Pericardium fibroblast (primary cell): ENCODE results near the gene ADIRF. TPM values are rescaled to one million over a fixed set of nuclear protein-coding genes. Genes with fewer than 3 reads are reported as not detected.

ENCODE experiments used
- total RNA-seq: library from RNA; depleted of rRNA; stranded (reverse); fragments of >200 nt; gene quantifications from 2 replicates; pipeline ENCODE4 v1.2.3, GENCODE V29; 2015

The ADIRF gene
- 1.1 and 6.7 TPM in 2 replicates for total RNA-seq

DNA sequence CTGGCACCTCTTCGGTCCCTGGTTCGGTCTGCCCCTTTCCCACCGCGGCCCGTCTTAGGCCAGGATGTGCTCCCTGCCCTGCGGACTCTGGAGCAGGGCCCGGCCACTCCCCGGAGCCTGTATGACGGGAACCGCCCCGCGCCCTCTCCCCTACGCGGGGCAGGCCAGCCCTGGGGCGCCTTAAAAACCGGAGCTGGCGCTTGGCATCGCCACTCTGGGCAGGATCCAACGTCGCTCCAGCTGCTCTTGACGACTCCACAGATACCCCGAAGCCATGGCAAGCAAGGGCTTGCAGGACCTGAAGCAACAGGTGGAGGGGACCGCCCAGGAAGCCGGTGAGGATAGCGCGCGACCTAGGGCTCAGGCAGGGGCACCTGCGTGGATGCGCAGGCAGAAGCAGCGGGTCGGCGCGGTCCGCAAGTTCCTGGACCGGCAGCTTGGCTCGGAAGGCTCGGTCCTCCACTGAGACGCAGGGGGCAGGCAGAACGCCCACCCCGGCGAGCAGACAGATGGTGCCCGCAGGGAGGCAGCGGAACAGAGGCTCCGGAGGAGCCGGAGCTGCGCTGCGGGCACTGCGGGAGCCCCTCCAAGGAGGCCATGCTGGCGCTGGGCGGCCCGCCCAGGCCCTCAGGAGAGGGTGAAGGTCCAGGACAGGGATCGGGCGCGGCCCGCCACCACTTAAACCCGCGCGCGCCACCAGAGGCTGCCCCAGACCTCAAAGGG is at the start of gene ADIRF:
Gene ADIRF (plus strand): TSS at position 212 of the 723 bp plus-strand sequence. CDS start 63 bp downstream, at position 275.

DNA sequence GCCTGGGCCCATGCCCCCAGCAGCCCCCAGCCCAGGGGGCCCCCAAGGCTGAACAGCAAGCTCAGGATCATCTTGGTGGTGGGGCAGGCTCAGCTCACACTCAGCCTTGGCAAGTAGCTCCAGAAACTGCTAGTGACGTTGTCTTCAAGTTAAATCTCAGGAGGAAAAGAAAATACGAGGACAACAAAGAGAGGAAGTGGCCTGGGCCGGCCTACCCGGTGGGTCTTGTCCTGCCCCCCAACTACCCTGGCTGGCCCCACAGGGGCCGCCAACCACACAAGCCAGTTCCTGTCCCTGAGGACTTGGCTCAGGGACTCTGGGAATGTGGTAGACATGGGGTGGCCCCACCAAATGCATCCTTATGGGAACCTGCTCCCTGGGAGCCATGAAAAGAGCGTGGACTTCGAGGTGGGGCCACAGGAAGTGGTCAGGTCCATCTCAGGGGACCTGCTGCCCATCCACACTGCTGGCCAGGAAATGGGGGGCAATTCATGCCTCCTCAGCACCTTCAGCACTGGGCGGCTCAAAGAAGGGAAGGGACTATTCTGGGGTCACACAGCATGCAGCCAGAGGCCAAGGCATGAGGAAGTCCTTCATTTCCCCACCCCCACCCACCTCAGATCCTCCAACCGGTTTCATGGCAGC is 10.7 kb upstream of the ADIRF start, which contains the start of gene MMRN2:
Gene MMRN2 (minus strand): TSS at position 145 of the 645 bp plus-strand sequence. CDS start 74 bp downstream, at position 71.

DNA sequence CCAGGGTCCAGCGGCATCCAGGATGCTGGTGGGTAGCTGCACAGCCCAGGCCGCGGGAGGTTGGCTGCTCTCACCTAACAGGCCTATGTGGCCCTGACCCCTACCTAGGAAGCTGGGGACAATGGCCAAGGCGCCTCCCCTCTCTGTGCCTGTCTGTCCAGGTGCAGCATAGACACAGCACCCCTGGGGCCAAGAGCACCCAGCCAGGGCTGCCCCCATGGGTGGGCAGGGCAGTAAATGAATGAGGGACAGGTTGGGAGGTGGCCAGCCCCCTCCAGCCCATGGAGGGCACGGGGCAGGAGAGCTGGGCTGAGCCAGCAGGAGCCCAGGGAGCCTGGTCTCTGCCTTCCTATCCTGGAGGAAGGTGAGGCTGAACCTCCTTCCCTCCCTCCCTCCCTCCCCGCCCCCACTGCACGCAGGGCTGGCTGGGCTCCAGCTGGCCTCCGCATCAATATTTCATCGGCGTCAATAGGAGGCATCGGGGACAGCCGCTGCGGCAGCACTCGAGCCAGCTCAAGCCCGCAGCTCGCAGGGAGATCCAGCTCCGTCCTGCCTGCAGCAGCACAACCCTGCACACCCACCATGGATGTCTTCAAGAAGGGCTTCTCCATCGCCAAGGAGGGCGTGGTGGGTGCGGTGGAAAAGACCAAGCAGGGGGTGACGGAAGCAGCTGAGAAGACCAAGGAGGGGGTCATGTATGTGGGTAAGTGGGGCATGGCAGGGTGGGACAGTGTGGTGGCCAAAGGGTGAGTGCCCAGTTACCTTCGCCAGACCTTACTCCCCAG is 10.0 kb upstream of the ADIRF start, which contains the start of gene SNCG:
Gene SNCG (plus strand): TSS at position 484 of the 785 bp plus-strand sequence. CDS start 99 bp downstream, at position 583.

DNA sequence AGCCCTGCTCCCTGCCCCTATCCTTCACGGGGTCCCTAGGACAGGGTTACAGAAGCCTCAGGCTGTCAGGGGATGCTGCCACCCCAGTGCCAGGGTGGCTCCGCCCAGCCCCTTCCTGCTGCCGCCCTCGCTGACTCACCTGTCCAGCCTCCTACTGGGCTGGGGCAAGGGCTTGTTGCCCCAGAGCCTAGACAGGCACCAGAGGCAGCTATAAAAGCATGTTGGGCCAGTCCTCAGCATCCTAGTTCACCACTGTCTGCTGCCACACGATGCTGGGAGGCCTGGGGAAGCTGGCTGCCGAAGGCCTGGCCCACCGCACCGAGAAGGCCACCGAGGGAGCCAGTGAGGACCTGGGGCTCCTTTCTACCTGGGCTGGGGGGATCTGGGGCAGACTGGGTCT is 51.8 kb downstream of the ADIRF start, which contains the start of gene FAM25A:
Gene FAM25A (plus strand): TSS at position 239 of the 400 bp plus-strand sequence. CDS start 31 bp downstream, at position 270.

Other genes with a start within 250 kb of the ADIRF start
- 20.1 and 29.9 TPM in 2 replicates for gene BMPR1A, start 211.9 kb upstream of the ADIRF start, total RNA-seq
- 0.70 and 3.6 TPM in 2 replicates for gene MMRN2, start 10.9 kb upstream of the ADIRF start, total RNA-seq
- 8.6 and 16.2 TPM in 2 replicates for gene SNCG, start 9.9 kb upstream of the ADIRF start, total RNA-seq
- gene FAM25A, start 51.8 kb downstream of the ADIRF start, total RNA-seq: not detected in 2 replicates
- gene GLUD1, start 126.4 kb downstream of the ADIRF start, total RNA-seq: 125 and 152 TPM in 2 replicates
- gene SHLD2, start 126.7 kb downstream of the ADIRF start, total RNA-seq: 13.9 and 27.3 TPM in 2 replicates